Erythroblast (primary cell): ENCODE data around the gene ZNF451.

Experiments used
- GATA1 ChIP-seq: IDR thresholded peaks from 2 replicates; pipeline ENCODE4 v1.6.1; 2011; ENCODE audit warnings: low read depth, mild to moderate bottlenecking, control low read depth, low read length, moderate library complexity
- POLR2A ChIP-seq: IDR thresholded peaks from 2 replicates; pipeline ENCODE4 v1.6.1; 2011; ENCODE audit warnings: mild to moderate bottlenecking, low read length

DNA sequence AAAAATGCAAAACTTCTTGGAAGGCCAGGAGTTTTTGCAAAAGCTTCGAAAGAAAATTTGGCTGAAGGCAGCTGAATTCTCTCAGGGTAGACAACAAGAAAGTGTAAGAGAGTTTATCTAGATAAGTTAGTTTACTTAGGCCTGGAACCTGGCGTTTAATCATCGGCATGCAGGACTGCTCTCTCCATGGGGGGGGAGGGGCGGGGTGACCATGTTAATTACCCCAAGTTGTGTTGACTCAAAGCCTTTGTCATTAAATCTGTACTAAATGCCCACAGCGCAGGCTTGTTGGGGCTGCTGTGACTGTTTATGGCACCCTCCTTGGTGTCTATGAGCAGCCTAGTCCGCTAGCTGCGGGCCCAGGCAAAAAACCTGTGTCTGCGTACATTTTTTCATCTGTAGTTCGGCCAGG lies 20.1 kb upstream of the ZNF451 start:
- TF ChIP-seq POLR2A, result no peak
- TF ChIP-seq GATA1, result no peak
